DND-41 (cell line): ENCODE measurements around the gene NCAM2.
A peak's percentile ranks its signal among the peaks of the same experiment; 100 is the strongest.

Source experiments
- ATAC-seq: fragments of 200-7000 bp; cut with Tn5 transposase; 3 replicates; pipeline ENCODE4 v1.9.1; 2021; ENCODE audit warnings: low read depth; ENCODE audit not compliant: insufficient read depth
- DNase-seq: peaks from one replicate; pipeline ENCODE4 v3.0.0-alpha.2; 2020
- H2AFZ ChIP-seq: 2 replicates; pipeline ENCODE4 v1.6.0; 2012; ENCODE audit warnings: low read depth, low read length
- H3K27ac ChIP-seq: 2 replicates; pipeline ENCODE4 v1.5.1; 2012; ENCODE audit warnings: low read length, inconsistent platforms
- H3K27me3 ChIP-seq: fragments of 200-600 bp; sonication (generic); 2 replicates; pipeline ENCODE4 v1.6.0; 2012; ENCODE audit warnings: low read length, mild to moderate bottlenecking, inconsistent platforms; ENCODE audit not compliant: insufficient read depth, poor library complexity
- H3K36me3 ChIP-seq: 2 replicates; pipeline ENCODE4 v1.5.1; 2012; ENCODE audit warnings: low read length, inconsistent platforms; ENCODE audit not compliant: insufficient read depth
- H3K4me1 ChIP-seq: 2 replicates; pipeline ENCODE4 v1.5.1; 2012; ENCODE audit warnings: mild to moderate bottlenecking, low read length; ENCODE audit not compliant: insufficient read depth
- H3K4me2 ChIP-seq: 2 replicates; pipeline ENCODE4 v1.6.0; 2012; ENCODE audit warnings: mild to moderate bottlenecking, moderate library complexity, low read length, inconsistent platforms; ENCODE audit not compliant: insufficient read depth
- H3K4me3 ChIP-seq, 2 experiments: fragments of 200-600 bp in 1 of 2; shearing (Covaris generic) in 1 of 2; 2 replicates each; pipeline ENCODE4 v1.5.1; 2012 to 2016; ENCODE audit warnings: inconsistent platforms in 2 of 2, low read length in 2 of 2, mild to moderate bottlenecking in 2 of 2, low read depth in 1 of 2, moderate library complexity in 1 of 2
- H3K79me2 ChIP-seq: 2 replicates; pipeline ENCODE4 v1.6.0; 2012; ENCODE audit warnings: low read length, inconsistent platforms; ENCODE audit not compliant: insufficient read depth
- H3K9ac ChIP-seq: 2 replicates; pipeline ENCODE4 v1.6.0; 2012; ENCODE audit warnings: low read depth, mild to moderate bottlenecking, inconsistent platforms, low read length, moderate library complexity
- H3K9me3 ChIP-seq: 2 replicates; pipeline ENCODE4 v1.5.1; 2012; ENCODE audit warnings: low read length, moderate library complexity, mild to moderate bottlenecking, inconsistent platforms; ENCODE audit not compliant: insufficient read depth, severe bottlenecking
- H4K20me1 ChIP-seq: 2 replicates; pipeline ENCODE4 v1.6.0; 2012; ENCODE audit warnings: low read length; ENCODE audit not compliant: insufficient read depth
- EZH2 ChIP-seq: IDR thresholded peaks from 3 replicates; pipeline ENCODE4 v1.6.1; 2012; ENCODE audit warnings: borderline replicate concordance, low read depth, mild to moderate bottlenecking, moderate library complexity, low read length, inconsistent platforms; ENCODE audit not compliant: severe bottlenecking
- TF ChIP-seq, protein P1 (sequence below): IDR thresholded peaks from 2 replicates; pipeline ENCODE4 v1.5.1; 2012; ENCODE audit warnings: borderline replicate concordance, low read length, moderate library complexity, mild to moderate bottlenecking; ENCODE audit not compliant: poor library complexity, severe bottlenecking; ENCODE audit errors: extremely low read depth

Gene NCAM2

DNA sequence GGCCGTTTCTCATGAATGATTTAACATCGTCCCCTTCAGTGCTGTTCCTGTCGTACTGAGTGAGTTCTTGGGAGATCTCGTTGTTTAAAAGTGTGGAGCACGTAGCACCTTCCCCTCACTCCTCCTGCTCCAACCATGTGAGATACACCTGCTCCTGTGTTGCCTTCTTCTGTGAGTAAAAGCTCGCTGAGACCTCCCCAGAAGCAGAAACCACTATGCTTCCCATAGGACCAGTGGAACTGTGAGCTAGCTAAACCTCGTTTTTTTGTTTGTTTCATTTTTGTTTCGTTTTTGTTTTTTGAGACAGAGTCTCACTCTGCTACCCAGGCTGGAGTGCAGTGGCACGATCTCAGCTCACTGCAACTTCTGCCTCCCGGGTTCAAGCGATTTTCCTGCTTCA lies 198.6 kb downstream of the NCAM2 start:
- H3K4me2 ChIP-seq, result no peak overlapping the region

DNA sequence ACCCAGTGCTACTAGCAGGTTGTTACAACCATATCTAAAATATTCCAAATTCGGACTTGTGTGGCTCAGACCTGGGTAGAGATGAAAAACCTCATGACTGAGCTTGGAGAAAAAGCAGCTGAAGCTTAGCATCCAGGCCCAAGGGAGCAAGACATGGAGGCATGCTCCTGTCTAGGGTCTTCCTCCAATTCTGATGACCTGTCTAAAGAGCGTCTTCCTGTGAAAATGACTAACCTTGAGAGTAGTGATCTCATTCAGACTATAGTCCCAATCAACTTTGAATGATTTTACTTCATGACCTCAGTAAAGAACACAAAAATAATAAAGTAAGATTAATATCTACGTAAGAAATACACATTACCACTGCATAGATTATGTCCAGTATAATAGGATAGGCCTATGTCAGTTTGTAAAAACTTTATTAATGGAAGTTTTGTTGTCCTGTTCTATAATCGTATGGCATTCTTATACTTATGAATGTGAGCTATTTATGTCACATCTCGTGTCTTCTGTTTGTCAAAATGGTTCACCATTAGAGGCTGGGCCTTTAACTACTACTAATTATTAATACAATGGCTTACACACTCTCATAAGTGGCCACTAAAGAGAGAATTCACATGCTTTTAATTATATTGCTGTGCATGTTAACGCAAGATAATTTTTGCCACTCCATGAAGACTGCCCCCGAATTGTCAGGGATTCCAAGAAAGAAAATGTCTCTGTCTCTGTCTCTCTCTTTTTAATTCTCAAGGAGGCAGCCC lies 201.3 kb downstream of the NCAM2 start:
- peak overlapping the region; percentile 51 for H3K9ac ChIP-seq
- peak; percentile 33; the same call in 2 of the 3 replicates for ATAC-seq
- peak overlapping the region; percentile 92 for H3K27ac ChIP-seq
- H3K36me3 ChIP-seq, result no peaks in the 10 kb centered on the region
- H3K4me1 ChIP-seq, result peaks cover 56% of the 10 kb centered on the region
- no peaks in the 10 kb centered on the region for H4K20me1 ChIP-seq
- H2AFZ ChIP-seq, result peak overlapping the region; percentile 45
- no peak for DNase-seq
- H3K27me3 ChIP-seq, result no peaks in the 10 kb centered on the region
- H3K4me3 ChIP-seq, result no peak overlapping the region
- H3K79me2 ChIP-seq, result no peaks in the 10 kb centered on the region
- no peak for TF ChIP-seq EZH2
- TF ChIP-seq, protein P1, sequence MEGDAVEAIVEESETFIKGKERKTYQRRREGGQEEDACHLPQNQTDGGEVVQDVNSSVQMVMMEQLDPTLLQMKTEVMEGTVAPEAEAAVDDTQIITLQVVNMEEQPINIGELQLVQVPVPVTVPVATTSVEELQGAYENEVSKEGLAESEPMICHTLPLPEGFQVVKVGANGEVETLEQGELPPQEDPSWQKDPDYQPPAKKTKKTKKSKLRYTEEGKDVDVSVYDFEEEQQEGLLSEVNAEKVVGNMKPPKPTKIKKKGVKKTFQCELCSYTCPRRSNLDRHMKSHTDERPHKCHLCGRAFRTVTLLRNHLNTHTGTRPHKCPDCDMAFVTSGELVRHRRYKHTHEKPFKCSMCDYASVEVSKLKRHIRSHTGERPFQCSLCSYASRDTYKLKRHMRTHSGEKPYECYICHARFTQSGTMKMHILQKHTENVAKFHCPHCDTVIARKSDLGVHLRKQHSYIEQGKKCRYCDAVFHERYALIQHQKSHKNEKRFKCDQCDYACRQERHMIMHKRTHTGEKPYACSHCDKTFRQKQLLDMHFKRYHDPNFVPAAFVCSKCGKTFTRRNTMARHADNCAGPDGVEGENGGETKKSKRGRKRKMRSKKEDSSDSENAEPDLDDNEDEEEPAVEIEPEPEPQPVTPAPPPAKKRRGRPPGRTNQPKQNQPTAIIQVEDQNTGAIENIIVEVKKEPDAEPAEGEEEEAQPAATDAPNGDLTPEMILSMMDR, result no peak
- H3K9me3 ChIP-seq, result no peaks in the 10 kb centered on the region
- H3K4me2 ChIP-seq, result peak overlapping the region; percentile 71

More for the DNA sequence above, 198.6 kb downstream of the NCAM2 start:
- no peak for TF ChIP-seq EZH2
- TF ChIP-seq, protein P1, result no peak
- Histone ChIP-seq H3K27ac (0 out of 2 replicates have a peak overlapping the region, but pooled peaks have one; percentile 10), H3K79me2 (no peaks in the 10 kb centered on the region), H3K36me3 (no peaks in the 10 kb centered on the region), H3K9ac (no peak overlapping the region), H2AFZ (peak overlapping the region; percentile 50; the same call in 1 of the 2 replicates), H4K20me1 (no peaks in the 10 kb centered on the region), H3K27me3 (no peaks in the 10 kb centered on the region), H3K9me3 (no peaks in the 10 kb centered on the region), H3K4me3 (no peak overlapping the region), H3K4me1 (peaks cover 49% of the 10 kb centered on the region)
- peak; percentile 15; the same call in 2 of the 3 replicates for ATAC-seq
- peak; percentile 22 for DNase-seq

DNA sequence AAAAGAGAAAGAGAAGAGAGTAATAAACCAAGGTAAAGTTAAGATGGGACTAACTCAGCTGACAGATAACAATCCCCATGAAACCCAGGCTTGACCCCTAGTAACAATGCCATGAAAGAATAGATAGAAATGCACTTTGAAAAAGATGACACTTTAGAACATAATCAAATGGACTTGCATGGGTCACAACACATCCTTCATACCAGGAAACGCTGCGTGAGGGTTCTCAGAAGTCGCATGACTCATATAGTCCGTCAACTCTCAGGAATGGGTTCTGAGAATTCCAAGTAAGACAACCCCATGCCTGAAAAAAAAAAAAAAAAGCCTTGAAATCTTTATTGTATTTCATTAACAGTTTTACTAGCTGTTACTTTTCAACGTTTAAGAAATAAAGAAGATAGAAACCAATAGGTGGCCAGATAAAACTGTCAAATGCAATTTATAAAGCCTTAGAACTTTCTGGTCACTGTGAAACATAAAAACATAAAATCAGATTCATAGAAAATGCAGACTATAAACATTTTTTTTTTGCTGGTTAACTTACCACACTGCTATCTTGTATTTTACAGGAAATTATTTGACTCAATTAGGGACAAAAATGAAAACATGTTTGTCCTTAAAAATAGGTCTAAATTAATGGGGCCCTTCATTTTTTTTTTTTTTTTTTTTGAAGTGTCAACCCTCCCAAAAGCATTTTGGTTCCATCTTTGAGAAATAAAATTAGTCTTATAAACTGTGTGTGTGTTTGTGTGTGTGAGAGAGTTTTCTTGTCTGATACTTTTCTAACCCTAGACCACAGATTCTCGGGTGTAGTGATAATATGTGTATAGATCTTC lies 202.1 kb downstream of the NCAM2 start:
- peak overlapping the region; percentile 74 for H2AFZ ChIP-seq
- peaks cover 56% of the 10 kb centered on the region for H3K4me1 ChIP-seq
- ATAC-seq (peak; percentile 74), DNase-seq (peak; percentile 84)
- no peaks in the 10 kb centered on the region for H3K27me3 ChIP-seq
- peak overlapping the region; percentile 3 to 46; a peak in 2 of 4 replicates for H3K4me3 ChIP-seq
- H3K9ac ChIP-seq, result peak overlapping the region; percentile 51
- no peaks in the 10 kb centered on the region for H3K36me3 ChIP-seq
- no peaks in the 10 kb centered on the region for H3K79me2 ChIP-seq
- H3K4me2 ChIP-seq, result peak overlapping the region; percentile 71
- TF ChIP-seq EZH2, result no peak
- TF ChIP-seq, protein P1, result no peak
- peak overlapping the region; percentile 92 for H3K27ac ChIP-seq
- no peaks in the 10 kb centered on the region for H3K9me3 ChIP-seq
- H4K20me1 ChIP-seq, result no peaks in the 10 kb centered on the region
